ENCODE measurements around the gene TYMP.
"Not testable (repeated sequence)": the region's sequence is repeated elsewhere in the genome, so short reads cannot be mapped to it uniquely, and the experiment has no call there.

TYMP gene

DNA sequence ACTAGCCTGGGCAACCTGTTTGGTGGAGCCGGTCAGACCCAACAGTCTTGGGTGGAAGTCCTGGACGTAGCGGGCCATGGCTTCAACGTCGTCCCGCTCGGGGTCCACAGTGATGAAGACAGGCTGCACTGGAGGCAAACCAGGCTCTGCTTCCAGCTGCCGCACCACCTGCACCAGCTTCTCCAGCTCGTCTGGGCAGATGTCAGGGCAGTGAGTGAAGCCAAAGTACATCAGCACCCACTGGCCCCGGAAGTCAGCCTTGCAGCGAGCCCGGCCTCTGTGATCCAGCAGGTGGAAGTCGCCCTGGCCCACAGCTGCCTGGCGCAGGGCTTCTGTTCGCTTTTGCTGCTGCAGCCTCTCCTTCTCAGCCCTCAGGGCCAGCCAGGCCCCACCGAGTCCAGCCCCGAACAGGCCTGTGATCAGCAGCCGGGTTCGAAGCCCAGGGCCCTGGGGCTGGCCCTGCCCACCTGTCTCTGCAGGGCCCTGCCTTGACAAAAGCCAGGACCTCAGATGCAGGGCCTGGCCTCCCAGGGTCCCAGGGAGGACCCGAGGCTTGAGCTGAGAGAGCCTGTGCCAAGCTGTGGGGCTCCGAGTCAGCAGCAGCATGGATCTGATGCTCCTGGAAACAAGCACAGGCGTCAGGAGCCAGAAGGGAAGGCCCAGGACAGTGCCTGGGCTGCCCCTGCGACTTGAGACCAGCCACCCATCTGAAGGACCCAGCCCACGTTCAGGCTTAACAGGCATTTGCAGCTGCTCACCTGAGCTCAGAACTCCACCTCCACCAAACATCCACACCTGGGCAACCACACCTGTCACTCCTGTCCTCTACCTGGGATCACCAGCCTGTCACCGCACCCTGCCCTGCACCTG lies 5.8 kb downstream of the TYMP start:
- no peak for DNase-seq

DNA sequence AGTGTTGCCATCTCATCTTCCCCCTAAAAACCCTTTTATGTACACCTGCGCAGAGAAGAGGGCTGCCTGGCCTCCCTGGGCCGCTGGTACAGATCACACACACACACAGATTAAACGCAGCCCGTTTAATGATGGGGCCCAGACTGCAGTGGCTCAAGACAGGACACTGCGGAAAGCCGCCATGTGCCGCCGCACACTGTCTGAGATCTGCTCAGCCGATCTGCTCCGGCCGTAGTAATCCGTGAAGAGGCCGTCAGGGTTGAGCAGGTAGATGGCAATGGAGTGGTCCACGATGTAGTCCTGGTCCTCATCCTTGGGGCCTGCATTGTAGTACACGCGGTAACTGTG lies 6.4 kb downstream of the TYMP start:
- no peak for DNase-seq

DNA sequence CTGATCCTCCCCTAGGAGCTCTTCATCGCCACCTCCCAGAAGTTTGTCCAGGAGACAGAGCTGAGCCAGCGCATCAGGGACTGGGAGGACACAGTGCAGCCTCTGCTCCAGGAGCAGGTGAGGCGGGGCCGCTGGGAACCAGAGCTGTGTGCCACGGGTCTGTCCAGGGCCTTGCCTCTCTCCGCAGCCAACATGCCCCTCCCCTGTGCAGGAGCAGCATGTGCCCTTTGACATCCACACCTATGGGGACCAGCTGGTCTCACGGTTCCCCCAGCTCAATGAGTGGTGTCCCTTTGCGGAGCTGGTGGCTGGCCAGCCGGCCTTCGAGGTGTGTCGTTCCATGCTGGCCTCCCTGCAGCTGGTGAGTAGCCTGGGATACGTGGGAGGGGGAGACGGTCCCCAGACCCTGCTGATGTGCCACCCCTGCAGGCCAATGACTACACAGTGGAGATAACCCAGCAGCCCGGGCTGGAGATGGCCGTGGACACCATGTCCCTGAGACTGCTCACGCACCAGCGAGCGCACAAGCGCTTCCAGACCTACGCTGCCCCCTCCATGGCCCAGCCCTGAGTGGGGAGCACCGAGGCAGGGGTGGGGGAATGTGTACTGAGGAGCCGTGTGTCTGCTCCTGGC lies 6.9 kb downstream of the TYMP start:
- DNase-seq: no peak

DNA sequence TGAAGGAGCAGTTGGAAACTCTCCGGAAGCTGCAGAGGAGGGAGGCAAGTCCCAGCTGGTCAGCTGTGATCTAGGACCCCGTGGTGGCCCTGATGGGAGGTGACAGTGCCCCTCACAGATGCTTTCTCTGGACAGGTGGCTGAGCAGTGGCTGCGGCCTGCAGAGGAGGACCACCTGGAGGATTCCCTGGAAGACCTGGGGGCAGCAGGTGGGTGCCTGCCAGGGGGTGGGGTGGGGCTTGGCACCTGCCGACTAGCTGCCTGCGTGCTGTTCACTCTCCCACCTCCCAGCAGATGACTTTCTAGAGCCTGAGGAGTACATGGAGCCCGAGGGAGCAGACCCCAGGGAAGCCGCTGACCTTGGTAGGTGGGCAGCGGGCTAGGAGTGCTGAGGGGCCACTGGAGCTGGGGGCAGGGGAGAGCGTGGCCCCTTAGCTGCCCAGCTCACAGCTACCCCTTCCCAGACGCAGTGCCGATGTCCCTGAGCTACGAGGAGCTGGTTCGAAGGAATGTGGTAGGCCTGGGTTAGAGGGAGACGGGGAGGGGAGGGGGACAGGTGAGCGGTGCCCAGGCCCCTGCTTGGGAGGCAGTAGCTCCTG lies 7.5 kb downstream of the TYMP start:
- no peak for DNase-seq

DNA sequence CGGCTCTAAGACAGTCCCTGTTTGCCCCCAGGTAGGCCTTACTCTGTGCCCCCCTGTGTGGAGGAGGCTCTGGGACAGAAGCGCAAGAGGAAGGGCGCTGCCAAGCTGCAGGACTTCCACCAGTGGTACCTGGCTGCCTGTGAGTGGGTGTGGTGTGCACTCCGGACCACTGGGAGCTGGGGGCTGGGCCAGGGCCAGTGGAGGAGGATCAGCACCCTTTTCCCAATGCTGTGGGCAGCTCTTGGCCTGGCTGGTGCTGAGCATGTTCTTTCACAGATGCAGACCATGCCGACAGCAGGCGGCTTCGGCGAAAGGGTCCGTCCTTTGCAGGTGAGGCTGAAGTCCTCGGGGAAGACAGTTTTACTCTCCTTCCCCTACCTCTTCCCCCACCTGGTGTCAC lies 8.1 kb downstream of the TYMP start:
- no peak for DNase-seq

DNA sequence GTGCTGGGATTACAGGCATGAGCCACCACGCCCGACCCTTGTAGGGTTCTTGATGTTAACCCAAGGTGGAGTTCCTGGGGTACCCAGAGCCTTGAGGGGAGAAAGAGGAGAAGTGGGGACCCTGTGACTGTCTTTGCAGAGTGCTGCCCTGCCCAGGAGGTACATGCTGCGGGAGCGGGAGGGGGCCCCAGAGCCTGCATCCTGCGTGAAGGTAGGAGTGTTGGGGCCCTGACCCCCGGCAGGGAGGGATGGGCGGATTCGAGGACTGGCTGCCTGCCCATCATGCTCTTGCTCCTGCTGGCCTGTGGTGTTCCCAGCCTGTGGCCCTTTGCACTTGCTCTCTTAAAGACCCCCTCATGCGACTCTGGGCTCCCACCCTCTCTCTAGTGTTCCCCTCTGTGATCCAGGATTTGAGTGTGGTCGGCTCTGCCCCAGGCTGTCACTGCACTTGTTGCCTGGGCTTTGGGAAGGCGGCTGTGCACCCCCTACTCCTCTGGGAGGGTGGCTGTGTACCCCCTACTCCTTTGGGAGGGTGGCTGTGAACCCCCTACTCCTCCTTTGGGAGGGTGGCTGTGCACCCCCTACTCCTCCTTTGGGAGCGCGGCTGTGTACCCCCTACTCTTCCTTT lies 8.9 kb downstream of the TYMP start:
- DNase-seq: no peak

DNA sequence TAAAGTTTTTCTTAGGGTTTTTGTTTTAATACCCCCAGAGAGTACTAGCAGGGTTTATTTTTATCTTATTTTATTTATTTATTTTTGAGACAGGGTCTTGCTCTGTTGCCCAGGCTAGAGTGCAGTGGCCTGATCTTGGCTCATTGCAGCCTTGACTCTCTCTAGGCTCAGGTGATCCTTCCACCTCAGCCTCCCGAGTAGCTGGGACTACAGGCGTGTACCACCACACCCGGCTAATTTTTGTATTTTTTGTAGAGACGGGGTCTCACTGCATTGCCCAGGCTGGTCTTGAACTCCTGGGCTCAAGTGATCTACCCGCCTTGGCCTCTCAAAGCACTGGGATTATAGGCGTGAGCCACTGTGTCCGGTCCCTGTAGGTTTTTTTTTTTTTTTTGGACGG lies 9.6 kb downstream of the TYMP start:
- DNase-seq: not testable (repeated sequence)

DNA sequence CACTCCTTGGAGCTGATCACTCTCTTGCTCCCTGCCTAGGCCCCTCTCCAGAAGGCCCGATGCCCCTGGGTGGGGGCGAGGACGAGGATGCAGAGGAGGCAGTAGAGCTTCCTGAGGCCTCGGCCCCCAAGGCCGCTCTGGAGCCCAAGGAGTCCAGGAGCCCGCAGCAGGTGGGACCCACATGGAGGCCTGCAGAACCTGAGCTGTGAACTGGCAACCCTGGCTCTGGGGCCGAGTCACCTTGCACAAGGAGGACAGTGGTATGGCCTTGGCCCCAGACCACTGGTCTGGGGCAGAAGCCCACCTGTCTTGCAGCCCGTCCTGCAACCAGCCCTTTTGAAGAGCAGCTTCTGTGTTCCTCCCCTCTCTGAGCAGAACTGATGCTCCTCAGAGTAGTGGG lies 10.7 kb downstream of the TYMP start:
- no peak for DNase-seq

DNA sequence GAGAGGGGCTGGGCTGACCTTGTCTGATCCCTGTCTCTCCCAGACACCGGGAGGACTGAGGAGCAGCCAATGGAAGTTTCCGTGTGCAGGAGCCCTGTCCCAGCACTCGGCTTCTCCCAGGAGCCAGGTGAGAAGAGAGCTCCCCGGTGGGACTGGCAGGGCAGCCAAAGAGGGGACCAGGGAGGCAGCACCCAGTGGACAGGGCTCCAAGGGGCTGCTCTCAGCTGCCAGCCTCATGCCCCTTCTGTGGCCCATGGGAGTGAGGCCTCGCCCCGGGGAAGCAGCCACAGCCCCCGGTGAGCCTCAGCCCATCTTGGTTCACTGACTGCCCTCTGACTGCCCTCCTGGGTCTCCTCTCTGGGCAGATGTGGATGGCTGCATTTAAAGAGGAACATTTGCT lies 11.2 kb downstream of the TYMP start:
- DNase-seq: no peak

DNA sequence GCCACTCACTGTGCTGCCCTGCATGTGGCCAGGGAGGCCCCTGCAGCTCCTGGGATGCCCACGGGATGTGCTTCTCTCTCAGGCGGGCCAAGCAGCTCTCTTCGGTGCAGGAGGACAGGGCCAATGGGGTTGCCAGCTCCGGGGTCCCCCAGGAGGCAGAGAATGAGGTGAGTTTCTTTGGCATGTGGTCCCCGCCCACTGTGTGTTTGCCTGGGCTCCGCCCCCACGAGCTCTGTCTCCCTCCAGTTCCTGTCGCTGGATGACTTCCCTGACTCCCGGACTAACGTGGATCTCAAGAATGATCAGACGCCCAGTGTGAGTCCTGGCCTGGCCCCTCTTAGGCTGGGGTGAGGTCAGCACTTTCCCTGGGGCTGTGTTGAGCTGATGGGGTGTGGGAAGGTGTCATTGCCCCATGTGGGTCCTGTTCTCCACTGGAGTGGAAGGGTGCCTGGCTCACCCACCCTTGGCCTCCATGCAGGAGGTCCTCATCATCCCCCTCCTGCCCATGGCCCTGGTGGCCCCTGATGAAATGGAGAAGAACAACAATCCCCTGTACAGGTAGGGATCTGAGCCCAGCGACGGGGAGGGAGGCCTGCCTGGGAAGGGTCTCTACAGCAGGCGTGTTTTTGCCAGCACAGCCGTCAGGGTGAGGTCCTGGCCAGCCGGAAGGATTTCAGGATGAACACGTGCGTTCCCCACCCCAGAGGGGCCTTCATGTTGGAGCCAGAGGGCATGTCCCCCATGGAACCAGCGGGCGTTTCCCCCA lies 12.1 kb downstream of the TYMP start:
- DNase-seq: no peak

DNA sequence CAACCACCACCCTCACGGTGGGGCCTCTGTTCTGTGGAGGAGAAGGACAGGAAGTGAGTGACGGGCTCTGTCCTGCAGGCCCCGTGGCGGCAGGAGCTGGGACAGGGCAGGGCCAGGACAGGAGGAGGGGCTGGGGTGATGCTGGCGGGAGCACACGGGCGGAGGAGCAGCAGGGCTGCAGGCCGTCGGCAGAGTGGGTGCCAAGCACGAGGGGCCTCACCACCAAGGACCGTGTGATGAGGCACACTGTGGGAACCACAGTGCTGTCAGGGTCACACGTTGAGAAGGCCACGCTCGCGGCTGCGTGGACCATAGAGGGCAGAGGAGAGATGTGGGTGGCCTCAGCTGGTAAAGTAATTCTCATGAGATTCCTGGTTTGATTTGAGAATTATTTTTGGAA lies 12.9 kb downstream of the TYMP start:
- DNase-seq: no peak

DNA sequence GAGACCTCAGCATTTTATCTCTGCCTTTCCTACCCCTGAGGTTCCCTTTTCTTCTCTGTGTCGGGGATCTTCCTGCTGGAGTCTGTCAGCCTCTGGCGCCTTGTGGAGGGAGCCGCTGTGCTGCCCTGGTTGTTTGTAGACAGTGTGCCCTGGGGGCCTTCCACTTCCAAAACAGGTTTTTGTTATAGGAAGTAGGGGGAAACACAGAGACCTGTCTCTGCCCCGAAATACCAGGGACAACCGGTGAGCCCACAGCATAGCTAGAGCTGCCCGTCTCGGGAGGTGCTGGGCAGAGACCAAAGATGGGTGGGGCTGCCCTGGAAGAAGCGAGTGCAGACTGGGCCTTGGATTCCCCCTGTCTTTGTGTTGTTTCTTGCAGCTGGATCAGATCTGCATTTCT lies 13.7 kb downstream of the TYMP start:
- no peak for DNase-seq

DNA sequence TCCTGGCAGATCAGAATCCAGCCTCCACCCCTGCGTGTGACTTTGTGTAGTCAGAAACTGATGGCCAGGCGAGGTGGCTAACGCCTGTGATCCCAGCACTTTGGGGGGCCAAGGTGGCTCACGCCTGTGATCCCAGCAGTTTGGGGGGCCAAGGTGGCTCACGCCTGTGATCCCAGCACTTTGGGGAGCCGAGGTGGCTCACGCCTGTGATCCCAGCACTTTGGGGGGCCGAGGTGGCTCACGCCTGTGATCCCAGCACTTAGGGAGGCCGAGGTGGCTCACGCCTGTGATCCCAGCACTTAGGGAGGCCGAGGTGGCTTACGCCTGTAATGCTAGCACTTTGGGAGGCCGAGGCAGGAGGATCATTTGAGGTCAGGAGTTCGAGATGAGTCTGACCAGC lies 16.6 kb downstream of the TYMP start:
- no peak for DNase-seq

DNA sequence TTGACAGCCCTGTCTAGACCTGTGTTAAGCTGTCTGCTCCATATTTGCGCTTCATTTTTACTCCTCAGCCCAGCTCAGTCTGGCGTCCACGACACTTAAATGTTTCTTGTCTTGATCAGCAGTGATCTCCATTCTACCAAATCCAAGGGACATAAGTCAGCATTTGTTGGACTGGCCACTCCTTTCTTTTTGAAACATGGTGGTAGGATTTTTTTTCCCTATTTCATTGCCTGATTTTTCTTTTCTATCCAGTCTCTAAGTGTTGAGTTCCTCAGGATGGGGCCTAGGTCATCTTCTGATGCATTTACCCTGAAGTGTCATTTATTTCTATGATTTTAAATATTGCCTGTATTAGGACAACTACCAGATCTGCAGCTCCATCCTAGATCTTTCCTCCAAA lies 20.9 kb downstream of the TYMP start:
- DNase-seq: no peak

DNA sequence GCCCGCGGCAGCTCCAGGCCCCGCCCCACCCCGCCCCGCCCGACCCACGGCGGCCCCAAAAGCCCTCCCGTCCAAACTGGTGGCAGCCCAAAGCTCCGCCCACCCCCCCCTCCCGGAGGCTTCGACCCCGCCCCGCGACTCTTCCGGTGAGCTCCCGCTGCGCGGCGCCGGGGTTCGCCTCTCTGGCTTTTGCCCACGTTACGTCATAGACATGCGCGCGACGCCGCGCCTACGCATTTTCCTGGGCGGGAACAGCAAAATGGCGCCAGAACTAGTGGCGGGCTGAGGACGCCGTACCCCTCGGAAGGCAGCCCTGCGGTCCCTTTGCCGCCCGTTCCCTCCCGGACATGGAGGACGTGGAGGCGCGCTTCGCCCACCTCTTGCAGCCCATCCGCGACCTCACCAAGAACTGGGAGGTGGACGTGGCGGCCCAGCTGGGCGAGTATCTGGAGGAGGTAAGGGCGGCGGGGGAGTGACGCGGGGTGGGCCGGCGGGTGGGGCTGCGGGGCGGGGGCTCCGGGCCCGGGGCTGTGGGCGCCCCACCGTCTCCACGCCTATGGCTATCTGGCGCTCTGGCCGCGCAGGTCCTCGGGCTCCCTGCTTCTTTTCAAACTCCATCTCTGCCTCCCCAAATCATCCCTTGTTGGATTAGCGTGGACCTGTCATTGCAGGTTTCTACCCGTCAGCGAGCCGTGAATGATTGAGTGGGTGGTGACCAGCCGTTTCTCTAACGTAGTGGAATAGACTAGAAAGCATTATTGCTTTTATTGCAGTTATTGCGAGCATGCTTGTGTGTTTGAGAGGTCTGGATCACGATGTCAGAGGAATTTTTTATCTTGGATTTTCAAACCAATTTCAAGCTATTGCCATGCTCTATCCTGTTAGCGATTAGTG lies 21.6 kb downstream of the TYMP start, which contains the start of gene NCAPH2:
NCAPH2 (plus strand) TSS at position 234 of the 894 bp plus-strand sequence; CDS start at position 348, 114 bp downstream.
- DNase-seq: peak; percentile 98

DNA sequence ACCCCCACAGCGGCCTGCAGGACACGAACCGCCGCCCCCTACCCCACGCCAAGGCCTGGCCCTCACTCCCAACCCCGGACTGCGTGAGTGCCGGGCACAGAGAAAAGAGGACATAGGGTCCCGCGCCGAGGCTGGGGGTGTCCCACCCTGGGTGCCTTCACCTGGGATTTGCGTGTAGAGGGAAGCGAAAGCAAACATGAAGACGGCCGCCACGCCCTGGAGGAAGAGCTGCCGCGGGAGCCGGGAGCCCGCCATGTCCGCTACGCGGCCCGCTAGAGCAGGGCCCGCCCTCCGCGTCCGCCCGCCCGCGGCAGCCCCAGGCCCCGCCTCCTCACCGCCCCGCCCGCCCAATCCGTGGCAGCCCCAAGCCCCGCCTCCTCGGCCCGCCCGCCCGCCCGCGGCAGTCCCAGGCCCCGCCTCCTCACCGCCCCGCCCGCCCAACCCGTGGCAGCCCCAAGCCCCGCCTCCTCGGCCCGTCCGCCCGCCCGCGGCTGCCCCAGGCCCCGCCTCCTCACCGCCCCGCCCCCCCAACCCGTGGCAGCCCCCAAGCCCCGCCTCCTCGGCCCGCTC lies 22.3 kb downstream of the TYMP start, which contains the start of gene LMF2:
LMF2 (minus strand) TSS at position 282 of the 570 bp plus-strand sequence; CDS start at position 255, 27 bp downstream.
- peak; percentile 94 for DNase-seq

DNA sequence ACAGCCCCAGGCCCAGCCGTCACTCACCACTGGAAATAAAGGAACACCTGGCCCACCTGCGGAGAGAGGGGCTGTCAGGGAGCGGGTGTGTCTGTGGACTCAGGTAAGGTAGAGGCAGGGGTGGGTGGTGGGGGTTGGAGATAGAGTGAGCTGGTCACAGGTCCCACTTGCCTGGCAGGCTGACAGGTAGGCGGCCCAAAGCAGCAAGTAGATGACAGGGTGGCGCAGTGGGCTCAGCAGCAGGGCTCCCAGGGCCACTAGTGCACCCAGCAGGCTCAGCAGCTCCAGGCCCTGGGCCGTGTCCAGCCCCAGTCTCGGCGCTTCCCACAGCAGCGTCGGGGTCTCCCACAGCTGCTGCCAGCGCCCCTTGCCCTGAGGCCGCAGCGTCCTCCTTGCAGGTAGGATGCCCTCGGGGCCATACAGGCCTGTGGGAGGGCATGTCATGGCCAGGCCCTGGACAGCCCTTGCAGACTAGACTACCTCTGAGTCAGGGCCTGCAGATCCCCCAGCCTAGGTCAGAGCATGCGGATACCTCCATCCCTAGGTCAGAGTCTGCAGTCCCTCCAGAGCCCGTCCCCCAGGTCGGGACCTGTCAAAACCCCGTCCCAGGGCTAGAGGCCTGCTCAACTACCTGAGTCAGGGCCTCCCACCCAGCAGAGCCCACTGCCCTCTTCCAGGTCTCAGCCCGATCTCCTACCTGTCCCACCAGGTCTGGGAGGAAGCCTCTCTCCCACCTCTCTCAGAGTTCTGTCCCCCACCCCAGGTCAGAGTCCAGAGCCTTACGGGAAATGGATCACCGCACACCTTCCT lies 23.0 kb downstream of the TYMP start:
- DNase-seq: no peak

DNA sequence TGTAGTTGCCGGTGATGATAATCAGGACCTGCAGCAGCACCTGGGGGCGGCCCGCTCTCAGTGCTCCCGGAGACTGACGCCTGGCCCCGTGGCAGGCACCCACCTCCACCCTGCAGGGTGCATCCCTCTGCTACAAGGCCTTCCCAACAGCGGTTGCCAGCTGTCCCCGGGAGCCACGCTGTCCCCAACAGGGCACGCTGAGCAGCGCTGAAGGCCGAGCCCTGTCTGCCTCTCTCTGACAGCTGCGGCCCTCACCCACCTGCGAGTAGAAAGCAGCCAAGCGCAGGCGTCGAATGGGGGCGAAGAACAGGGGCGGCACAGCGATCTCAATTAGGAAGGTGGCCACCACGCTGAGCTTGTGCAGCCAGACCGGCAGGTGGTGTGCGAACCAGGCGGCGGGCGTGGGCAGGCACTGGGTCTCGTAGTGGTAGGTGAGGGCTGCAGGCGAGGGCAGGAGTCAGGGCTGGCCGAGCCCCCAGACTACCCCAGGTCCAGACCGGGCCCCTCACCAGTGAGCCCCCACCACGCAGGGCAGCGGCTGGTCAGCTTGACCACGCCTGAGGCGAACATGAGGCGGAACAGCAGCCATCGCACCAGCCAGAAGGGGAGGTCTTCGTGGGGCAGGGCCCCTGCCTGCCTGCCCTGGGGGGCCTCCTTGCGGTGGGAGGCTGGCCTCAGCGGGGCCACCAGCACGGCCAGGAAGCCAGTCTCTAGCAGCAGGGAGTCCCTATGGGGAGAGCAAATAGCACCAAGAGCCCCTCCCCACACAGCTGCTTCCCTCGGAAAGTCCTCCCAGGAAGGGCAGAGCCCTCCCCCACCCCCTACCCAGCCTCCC lies 23.8 kb downstream of the TYMP start:
- DNase-seq: no peak

DNA sequence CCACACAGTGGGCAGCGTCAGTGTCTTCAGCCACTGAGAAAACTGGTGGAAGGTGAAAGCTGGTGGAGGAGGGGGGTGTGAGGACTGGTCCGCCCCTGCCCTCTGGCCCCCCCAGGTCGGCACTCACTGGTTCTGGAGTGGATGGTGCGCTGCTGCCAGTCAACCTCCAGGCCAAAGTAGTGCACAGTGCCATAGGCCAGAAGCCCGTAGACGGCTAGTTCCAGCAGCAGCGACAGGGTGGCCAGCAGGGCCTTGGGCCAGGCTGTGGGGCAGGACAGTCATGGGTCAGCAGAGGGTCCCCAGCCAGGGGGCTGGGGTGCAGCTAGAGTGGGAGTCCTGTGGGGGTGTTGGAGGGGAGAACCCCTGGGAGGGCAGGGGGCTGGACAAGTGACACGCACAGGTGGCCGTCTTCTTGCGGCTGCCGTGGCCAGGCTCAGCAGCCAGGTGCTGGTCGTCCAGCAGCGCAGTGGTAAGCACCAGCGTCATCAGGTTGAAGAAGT lies 24.5 kb downstream of the TYMP start:
- DNase-seq: no peak

Measured in activated CD4-positive, alpha-beta T cell treated with anti-CD3 and anti-CD28 coated beads, Interleukin-2, amount 50 U/mL, for 1 hour (primary cell).